Lung microvascular endothelial cell (primary cell): ENCODE data around the gene LRRC7. TPM values are rescaled to one million over a fixed set of nuclear protein-coding genes. Genes with fewer than 3 reads are reported as not detected.

Source experiments
- DNase-seq, 2 donors: peaks; one replicate each; pipeline versions ENCODE4 v3.0.0 to v3.0.0-alpha.2; 2010; ENCODE audit warnings: low read depth in 2 of 2
- total RNA-seq: library from RNA; depleted of rRNA; stranded (reverse); fragments of >200 nt; gene quantifications from 2 replicates; pipeline ENCODE4 v1.2.1, GENCODE V29; 2014

Gene LRRC7
- total RNA-seq, 1 donor from 2014 or later, result under 0.01 TPM

GRCh38 chr1:70086897-70087296 lies 519.2 kb downstream of the LRRC7 start:
- no peak for DNase-seq

GRCh38 chr1:70090141-70090540 lies 522.4 kb downstream of the LRRC7 start:
- DNase-seq, result no peak

GRCh38 chr1:70090875-70091274 lies 523.2 kb downstream of the LRRC7 start:
- no peak for DNase-seq

GRCh38 chr1:70091811-70092210 lies 524.1 kb downstream of the LRRC7 start:
- DNase-seq, result no peak

GRCh38 chr1:70092526-70092925 lies 524.8 kb downstream of the LRRC7 start:
- no peak for DNase-seq

- no peak for DNase-seq
These were observed 525.7 kb downstream of the LRRC7 start for GRCh38 chr1:70093250-70093975.

GRCh38 chr1:70101231-70101630 lies 533.5 kb downstream of the LRRC7 start:
- no peak for DNase-seq

GRCh38 chr1:70101774-70102173 lies 534.1 kb downstream of the LRRC7 start:
- DNase-seq, result no peak

- DNase-seq, result no peak
These were observed 536.0 kb downstream of the LRRC7 start for GRCh38 chr1:70103770-70104169.

- no peak for DNase-seq
These were observed 541.5 kb downstream of the LRRC7 start for GRCh38 chr1:70109241-70109640.

GRCh38 chr1:70112838-70113237 lies 545.1 kb downstream of the LRRC7 start:
- DNase-seq, result no peak

- DNase-seq, result no peak
These were observed 547.6 kb downstream of the LRRC7 start for GRCh38 chr1:70115315-70115714.

GRCh38 chr1:70117046-70117445 lies 549.3 kb downstream of the LRRC7 start:
- no peak for DNase-seq

- no peak for DNase-seq
These were observed 566.4 kb downstream of the LRRC7 start for GRCh38 chr1:70134148-70134547.

- peak; percentile 7 to 35 for DNase-seq
These were observed 572.6 kb downstream of the LRRC7 start for GRCh38 chr1:70140343-70140742.

- DNase-seq, result no peak
These were observed 573.2 kb downstream of the LRRC7 start for GRCh38 chr1:70140894-70141293.

GRCh38 chr1:70142075-70142474 lies 574.4 kb downstream of the LRRC7 start:
- DNase-seq, result peak; percentile 1 to 20

- peak in 1 of 2 donors; percentile 10 for DNase-seq
These were observed 575.4 kb downstream of the LRRC7 start for GRCh38 chr1:70143048-70143659.

GRCh38 chr1:70146488-70146887 lies 578.8 kb downstream of the LRRC7 start:
- peak in 1 of 2 donors; percentile 26 for DNase-seq

- no peak for DNase-seq
These were observed 582.7 kb downstream of the LRRC7 start for GRCh38 chr1:70150444-70150843.

GRCh38 chr1:70153739-70154138 lies 586.0 kb downstream of the LRRC7 start:
- no peak for DNase-seq

- DNase-seq, result no peak
These were observed 588.9 kb downstream of the LRRC7 start for GRCh38 chr1:70156529-70157120.

- no peak for DNase-seq
These were observed 596.6 kb downstream of the LRRC7 start for GRCh38 chr1:70164350-70164749.
